Right lobe of liver (tissue), 6 donors: ENCODE results near the gene ARSB. TPM values are rescaled to one million over a fixed set of nuclear protein-coding genes. Genes with fewer than 3 reads are reported as not detected.

Experiments used
- ATAC-seq, 4 donors: fragments of 200-7000 bp; cut with Tn5 transposase; one replicate each; pipeline ENCODE4 v1.9.1; 2020; ENCODE audit warnings: mild to moderate bottlenecking in 4 of 4, moderate library complexity in 4 of 4
- DNase-seq, 3 donors: peaks; one replicate each; pipeline ENCODE4 v3.0.0-alpha.2; 2020
- H3K27ac ChIP-seq, 3 donors: fragments of 200-600 bp; one replicate each; pipeline ENCODE4 v1.8.0; 2022
- H3K27me3 ChIP-seq, 2 donors: fragments of 200-600 bp; one replicate each; pipeline ENCODE4 v1.8.0; 2022
- H3K36me3 ChIP-seq, 4 donors: fragments of 200-600 bp; sonication (generic) in 1 of 4; one replicate each; pipeline versions ENCODE4 v1.5.1 to v1.8.0; 2017 to 2022; ENCODE audit warnings: control low read depth in 1 of 4
- H3K4me1 ChIP-seq, 4 donors: fragments of 200-600 bp; sonication (generic) in 1 of 4; one replicate each; pipeline versions ENCODE4 v1.5.1 to v1.8.0; 2017 to 2022; ENCODE audit warnings: control low read depth in 1 of 4
- H3K4me3 ChIP-seq, 3 donors: fragments of 200-600 bp; one replicate each; pipeline ENCODE4 v1.8.0; 2022
- H3K9me3 ChIP-seq, 4 donors: fragments of 200-600 bp; sonication (generic) in 1 of 4; one replicate each; pipeline versions ENCODE4 v1.5.1 to v1.8.0; 2017 to 2022; ENCODE audit warnings: control low read depth in 1 of 4
- POLR2A ChIP-seq: fragments of 450-650 bp; IDR thresholded peaks from one replicate; pipeline ENCODE4 v1.6.1; 2017; ENCODE audit warnings: antibody characterized with exemption, mild to moderate bottlenecking
- WGBS: methylation state at CpG from one replicate; pipeline ENCODE4 v1.1.6; 2018; ENCODE audit warnings: low coverage, low lambda C conversion rate; ENCODE audit not compliant: insufficient coverage; ENCODE audit errors: missing lambda C conversion rate; 5-methylcytosine and 5-hydroxymethylcytosine counted together
- intact Hi-C, 2 donors: fragments of 100-400 bp; cut with DNase I; formaldehyde crosslinking; loops; one replicate each; pipeline versions ENCODE4 v1.11.2 to v1.14.1; 2022
- total RNA-seq, 6 experiments: library from RNA; depleted of rRNA in 2 of 6; stranded (reverse); fragments of >200 nt in 2 of 6; fragmentation: NEBNext Ultra II Directional in 3 of 6; extraction: Animal tissue kit (Norgen Biotek cat#: 25700) in 3 of 6; gene quantifications; one replicate each; pipeline versions ENCODE4 v1.1.0 to v1.2.4, GENCODE V29; 2016 to 2023
- TF ChIP-seq, protein P1 (sequence below), 4 donors: fragments of 200-600 bp in 3 of 4; fragments of 450-650 bp in 1 of 4; IDR thresholded peaks; one replicate each; pipeline versions ENCODE4 v1.5.1 to v1.8.0; 2016 to 2022; ENCODE audit warnings: antibody characterized with exemption in 4 of 4, mild to moderate bottlenecking in 2 of 4
- donor health status: DM: no; HTN: yes; CAD: no.
- donor health status: DM: no; HTN: no; CAD: no.
- donor health status: DM: no; HTN: no; CAD: no.
- donor health status: DM: no; HTN: yes; CAD: no.
- donor health status: DM: no; HTN: yes; CAD: no.

ARSB gene
- total RNA-seq, 6 experiments from 2014 or later: 5.0 to 11.7 (median 8.7) TPM

DNA sequence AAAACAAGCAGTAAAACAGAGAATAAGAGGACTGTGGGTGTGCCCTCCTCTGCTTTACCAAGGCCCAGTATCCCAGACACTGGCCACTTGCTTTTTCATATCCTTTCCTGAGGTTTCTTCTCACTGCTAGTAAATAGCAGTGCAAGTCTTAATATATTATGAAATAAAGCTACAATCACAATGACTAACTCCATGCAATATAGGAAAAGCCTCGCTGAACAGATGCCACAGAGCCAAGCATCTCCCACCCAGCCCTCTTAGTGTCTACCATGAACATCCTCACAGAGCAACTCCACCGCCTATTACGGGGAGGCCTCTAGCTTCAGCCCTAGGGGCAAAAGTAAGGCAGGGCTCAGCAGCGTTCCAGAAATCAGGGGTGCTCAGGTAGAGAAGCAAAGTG lies 205.8 kb downstream of the ARSB start:
- Histone ChIP-seq H3K27me3 (no peaks in the 10 kb centered on the region), H3K36me3 (no peaks in the 10 kb centered on the region), H3K4me1 (no peaks in the 10 kb centered on the region), H3K9me3 (no peaks in the 10 kb centered on the region), H3K27ac (no peak overlapping the region), H3K4me3 (no peak overlapping the region)
- ATAC-seq (no peak), DNase-seq (no peak)
- intact Hi-C loops: no loop called here
- TF ChIP-seq POLR2A: no peak
- TF ChIP-seq, protein P1, sequence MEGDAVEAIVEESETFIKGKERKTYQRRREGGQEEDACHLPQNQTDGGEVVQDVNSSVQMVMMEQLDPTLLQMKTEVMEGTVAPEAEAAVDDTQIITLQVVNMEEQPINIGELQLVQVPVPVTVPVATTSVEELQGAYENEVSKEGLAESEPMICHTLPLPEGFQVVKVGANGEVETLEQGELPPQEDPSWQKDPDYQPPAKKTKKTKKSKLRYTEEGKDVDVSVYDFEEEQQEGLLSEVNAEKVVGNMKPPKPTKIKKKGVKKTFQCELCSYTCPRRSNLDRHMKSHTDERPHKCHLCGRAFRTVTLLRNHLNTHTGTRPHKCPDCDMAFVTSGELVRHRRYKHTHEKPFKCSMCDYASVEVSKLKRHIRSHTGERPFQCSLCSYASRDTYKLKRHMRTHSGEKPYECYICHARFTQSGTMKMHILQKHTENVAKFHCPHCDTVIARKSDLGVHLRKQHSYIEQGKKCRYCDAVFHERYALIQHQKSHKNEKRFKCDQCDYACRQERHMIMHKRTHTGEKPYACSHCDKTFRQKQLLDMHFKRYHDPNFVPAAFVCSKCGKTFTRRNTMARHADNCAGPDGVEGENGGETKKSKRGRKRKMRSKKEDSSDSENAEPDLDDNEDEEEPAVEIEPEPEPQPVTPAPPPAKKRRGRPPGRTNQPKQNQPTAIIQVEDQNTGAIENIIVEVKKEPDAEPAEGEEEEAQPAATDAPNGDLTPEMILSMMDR (IDR thresholded peaks at IDR 0.05): no peak
- 100% methylated on average over 1 of the region's 4 CpGs for WGBS

GRCh38 chr5:78778538-78778937 lies 206.6 kb downstream of the ARSB start:
- 100% methylated on average over 1 of the region's 1 CpG for WGBS
- DNase-seq (no peak), ATAC-seq (no peak)
- no peak for TF ChIP-seq POLR2A
- TF ChIP-seq, protein P1 (IDR thresholded peaks at IDR 0.05): no peak
- intact Hi-C loops: no loop called here
- Histone ChIP-seq H3K27ac (no peak overlapping the region), H3K4me1 (no peaks in the 10 kb centered on the region), H3K4me3 (no peak overlapping the region), H3K27me3 (no peaks in the 10 kb centered on the region), H3K36me3 (no peaks in the 10 kb centered on the region), H3K9me3 (no peaks in the 10 kb centered on the region)

- no peaks in the 10 kb centered on the region for H3K36me3 ChIP-seq
- DNase-seq: no peak
- no peak overlapping the region for H3K4me3 ChIP-seq
- WGBS: no CpG with 5 or more reads among the region's 5 CpGs
- intact Hi-C loops: no loop called here
- H3K9me3 ChIP-seq: no peaks in the 10 kb centered on the region
- TF ChIP-seq, protein P1 (IDR thresholded peaks at IDR 0.05): no peak
- no peak for TF ChIP-seq POLR2A
- no peak overlapping the region for H3K27ac ChIP-seq
- ATAC-seq: no peak
- H3K4me1 ChIP-seq: no peaks in the 10 kb centered on the region
- no peaks in the 10 kb centered on the region for H3K27me3 ChIP-seq
Observed at GRCh38 chr5:78777901-78778300, 207.2 kb downstream of the ARSB start.

DNA sequence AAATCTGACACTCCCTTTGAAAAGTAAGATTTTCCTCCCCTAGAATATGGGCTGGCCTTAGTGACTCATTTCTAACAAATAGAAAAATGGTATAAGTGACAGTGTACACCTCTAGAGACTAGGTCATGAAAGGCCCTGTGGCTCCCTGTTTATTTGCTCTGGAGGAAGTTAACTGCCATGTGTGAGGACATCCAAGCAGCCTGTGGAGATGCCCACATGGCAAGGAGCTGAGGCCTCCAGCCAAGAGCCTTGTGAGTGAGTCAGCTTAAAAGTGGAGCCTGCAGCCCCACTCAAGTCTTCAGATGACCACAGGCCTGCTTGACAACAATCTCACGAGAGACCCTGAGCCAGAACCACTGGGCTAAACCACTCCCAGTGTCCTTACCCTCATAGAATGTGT lies 208.5 kb downstream of the ARSB start:
- TF ChIP-seq, protein P1 (IDR thresholded peaks at IDR 0.05): no peak
- no peak for TF ChIP-seq POLR2A
- no peak for DNase-seq
- H3K4me3 ChIP-seq: no peak overlapping the region
- WGBS: no CpG with 5 or more reads among the region's 1 CpG
- no peak overlapping the region for H3K27ac ChIP-seq
- H3K36me3 ChIP-seq: no peaks in the 10 kb centered on the region
- H3K27me3 ChIP-seq: no peaks in the 10 kb centered on the region
- ATAC-seq: no peak
- no peaks in the 10 kb centered on the region for H3K9me3 ChIP-seq
- no peaks in the 10 kb centered on the region for H3K4me1 ChIP-seq
- intact Hi-C loops: no loop called here

- intact Hi-C loops: no loop called here
- H3K27ac ChIP-seq: no peak overlapping the region
- H3K9me3 ChIP-seq: no peaks in the 10 kb centered on the region
- no peaks in the 10 kb centered on the region for H3K27me3 ChIP-seq
- 80% methylated on average over 1 of the region's 8 CpGs for WGBS
- DNase-seq: no peak
- ATAC-seq: no peak
- no peaks in the 10 kb centered on the region for H3K4me1 ChIP-seq
- H3K36me3 ChIP-seq: no peaks in the 10 kb centered on the region
- TF ChIP-seq POLR2A: no peak
- TF ChIP-seq, protein P1 (IDR thresholded peaks at IDR 0.05): no peak
- H3K4me3 ChIP-seq: no peak overlapping the region
Observed at GRCh38 chr5:78773655-78774054, 211.5 kb downstream of the ARSB start.
